ENCODE measurements around the gene ASTN2.

ASTN2 gene

GRCh38 chr9:117239428-117239827 is 175.4 kb downstream of the ASTN2 start:
- no peak for DNase-seq

GRCh38 chr9:117234103-117234502 is 180.8 kb downstream of the ASTN2 start:
- no peak for DNase-seq

- DNase-seq: no peak
These were observed 181.8 kb downstream of the ASTN2 start for GRCh38 chr9:117233016-117233415.

GRCh38 chr9:117232281-117232680 is 182.6 kb downstream of the ASTN2 start:
- no peak for DNase-seq

- no peak for DNase-seq
These were observed 183.8 kb downstream of the ASTN2 start for GRCh38 chr9:117231012-117231411.

- DNase-seq: no peak
These were observed 190.2 kb downstream of the ASTN2 start for GRCh38 chr9:117224695-117225094.

- no peak for DNase-seq
These were observed 195.9 kb downstream of the ASTN2 start for GRCh38 chr9:117218951-117219350.

GRCh38 chr9:117214416-117214815 is 200.4 kb downstream of the ASTN2 start:
- no peak for DNase-seq

- DNase-seq: no peak
These were observed 203.6 kb downstream of the ASTN2 start for GRCh38 chr9:117211280-117211679.

- no peak for DNase-seq
These were observed 209.1 kb downstream of the ASTN2 start for GRCh38 chr9:117205806-117206205.

GRCh38 chr9:117204971-117205370 is 209.9 kb downstream of the ASTN2 start:
- no peak for DNase-seq

- no peak for DNase-seq
These were observed 223.2 kb downstream of the ASTN2 start for GRCh38 chr9:117191504-117192261.

- peak; percentile 25 for DNase-seq
These were observed 225.7 kb downstream of the ASTN2 start for GRCh38 chr9:117189121-117189520.

GRCh38 chr9:117188394-117188793 is 226.5 kb downstream of the ASTN2 start:
- no peak for DNase-seq

GRCh38 chr9:117187498-117187897 is 227.4 kb downstream of the ASTN2 start:
- no peak for DNase-seq

- no peak for DNase-seq
These were observed 230.7 kb downstream of the ASTN2 start for GRCh38 chr9:117184173-117184572.

GRCh38 chr9:117182046-117182445 is 232.8 kb downstream of the ASTN2 start:
- DNase-seq: no peak

- no peak for DNase-seq
These were observed 233.9 kb downstream of the ASTN2 start for GRCh38 chr9:117180896-117181445.

GRCh38 chr9:117178596-117179375 is 236.1 kb downstream of the ASTN2 start:
- peak; percentile 29 for DNase-seq

GRCh38 chr9:117170567-117170966 is 244.3 kb downstream of the ASTN2 start:
- no peak for DNase-seq

- no peak for DNase-seq
These were observed 245.7 kb downstream of the ASTN2 start for GRCh38 chr9:117169089-117169621.

- DNase-seq: no peak
These were observed 250.3 kb downstream of the ASTN2 start for GRCh38 chr9:117164512-117164911.

GRCh38 chr9:117160254-117160653 is 254.6 kb downstream of the ASTN2 start:
- DNase-seq: no peak
